Measurements from ENCODE around the gene CHRNA4.

Gene CHRNA4

GRCh38 chr20:63354636-63355350 is 6.4 kb downstream of the CHRNA4 start:
- in situ Hi-C loops (cut with MboI; ENCODE audit: low pct_unique_long_range_greater_than_20kb, low sequenced_read_pairs, unreplicated experiment), result no loop called here
- DNase-seq (ENCODE audit: low spot score), result no peak
- TF ChIP-seq, protein P1, sequence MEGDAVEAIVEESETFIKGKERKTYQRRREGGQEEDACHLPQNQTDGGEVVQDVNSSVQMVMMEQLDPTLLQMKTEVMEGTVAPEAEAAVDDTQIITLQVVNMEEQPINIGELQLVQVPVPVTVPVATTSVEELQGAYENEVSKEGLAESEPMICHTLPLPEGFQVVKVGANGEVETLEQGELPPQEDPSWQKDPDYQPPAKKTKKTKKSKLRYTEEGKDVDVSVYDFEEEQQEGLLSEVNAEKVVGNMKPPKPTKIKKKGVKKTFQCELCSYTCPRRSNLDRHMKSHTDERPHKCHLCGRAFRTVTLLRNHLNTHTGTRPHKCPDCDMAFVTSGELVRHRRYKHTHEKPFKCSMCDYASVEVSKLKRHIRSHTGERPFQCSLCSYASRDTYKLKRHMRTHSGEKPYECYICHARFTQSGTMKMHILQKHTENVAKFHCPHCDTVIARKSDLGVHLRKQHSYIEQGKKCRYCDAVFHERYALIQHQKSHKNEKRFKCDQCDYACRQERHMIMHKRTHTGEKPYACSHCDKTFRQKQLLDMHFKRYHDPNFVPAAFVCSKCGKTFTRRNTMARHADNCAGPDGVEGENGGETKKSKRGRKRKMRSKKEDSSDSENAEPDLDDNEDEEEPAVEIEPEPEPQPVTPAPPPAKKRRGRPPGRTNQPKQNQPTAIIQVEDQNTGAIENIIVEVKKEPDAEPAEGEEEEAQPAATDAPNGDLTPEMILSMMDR (IDR thresholded peaks at IDR 0.05; ENCODE audit: extremely low read depth, insufficient read depth, missing control alignments), result no peak

DNA sequence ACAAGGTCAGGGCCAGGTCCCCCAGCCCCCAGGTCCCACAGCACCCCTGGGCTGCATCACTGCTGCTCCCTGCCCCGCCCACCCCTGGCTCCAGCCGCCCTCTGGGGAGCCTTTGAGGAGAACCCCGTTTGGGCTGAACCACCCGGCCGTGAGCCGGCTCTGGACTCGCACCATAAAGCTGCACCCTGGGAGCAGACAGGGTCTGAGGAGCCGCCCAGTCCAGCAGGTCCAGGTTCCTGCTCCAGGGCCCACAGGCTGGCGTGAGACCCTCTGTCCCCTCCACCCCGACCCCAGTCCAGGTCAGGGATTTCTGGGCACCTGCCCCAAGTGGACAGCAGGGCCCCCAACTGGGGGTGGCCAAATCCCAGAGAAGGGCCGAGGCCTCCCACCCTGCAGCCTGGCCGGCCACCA is 8.3 kb downstream of the CHRNA4 start:
- no peak for DNase-seq (ENCODE audit: low spot score)
- TF ChIP-seq, protein P1 (IDR thresholded peaks at IDR 0.05; ENCODE audit: extremely low read depth, insufficient read depth, missing control alignments), result no peak
- in situ Hi-C loops (cut with MboI; ENCODE audit: low pct_unique_long_range_greater_than_20kb, low sequenced_read_pairs, unreplicated experiment), result no loop called here

- no peak for DNase-seq (ENCODE audit: low spot score)
- TF ChIP-seq, protein P1 (IDR thresholded peaks at IDR 0.05; ENCODE audit: extremely low read depth, insufficient read depth, missing control alignments), result no peak
- in situ Hi-C loops (cut with MboI; ENCODE audit: low pct_unique_long_range_greater_than_20kb, low sequenced_read_pairs, unreplicated experiment), result no loop called here
Observed at GRCh38 chr20:63351811-63352591, 9.1 kb downstream of the CHRNA4 start.

DNA sequence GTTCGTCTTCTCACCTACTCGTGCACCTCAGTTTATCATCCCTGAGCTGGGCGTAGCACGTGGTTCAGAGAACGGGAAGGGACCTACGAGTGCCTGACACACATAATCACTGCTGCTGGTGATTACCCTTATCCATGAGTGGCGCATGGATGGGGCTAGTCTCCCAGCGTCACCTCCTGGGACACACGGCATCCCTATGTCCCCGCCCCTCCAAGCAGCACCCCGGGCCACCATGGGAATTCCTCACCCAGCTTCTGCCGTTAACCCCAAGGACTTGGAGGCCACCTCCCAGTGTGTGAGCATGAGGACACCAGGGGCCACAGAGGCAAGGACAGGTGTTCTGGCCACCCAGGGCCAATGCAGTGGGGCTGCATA is 9.8 kb downstream of the CHRNA4 start:
- in situ Hi-C loops (cut with MboI; ENCODE audit: low pct_unique_long_range_greater_than_20kb, low sequenced_read_pairs, unreplicated experiment), result no loop called here
- TF ChIP-seq, protein P1 (IDR thresholded peaks at IDR 0.05; ENCODE audit: extremely low read depth, insufficient read depth, missing control alignments), result no peak
- no peak for DNase-seq (ENCODE audit: low spot score)

GRCh38 chr20:63350597-63351325 is 10.4 kb downstream of the CHRNA4 start:
- in situ Hi-C loops (cut with MboI; ENCODE audit: low pct_unique_long_range_greater_than_20kb, low sequenced_read_pairs, unreplicated experiment), result no loop called here
- TF ChIP-seq, protein P1 (IDR thresholded peaks at IDR 0.05; ENCODE audit: extremely low read depth, insufficient read depth, missing control alignments), result no peak
- no peak for DNase-seq (ENCODE audit: low spot score)

- in situ Hi-C loops (cut with MboI; ENCODE audit: low pct_unique_long_range_greater_than_20kb, low sequenced_read_pairs, unreplicated experiment), result no loop called here
- TF ChIP-seq, protein P1 (IDR thresholded peaks at IDR 0.05; ENCODE audit: extremely low read depth, insufficient read depth, missing control alignments), result no peak
- DNase-seq (ENCODE audit: low spot score), result no peak
Observed at GRCh38 chr20:63350196-63350595, 11.0 kb downstream of the CHRNA4 start.
